ENCODE data around the gene C12orf43.

Gene C12orf43

DNA sequence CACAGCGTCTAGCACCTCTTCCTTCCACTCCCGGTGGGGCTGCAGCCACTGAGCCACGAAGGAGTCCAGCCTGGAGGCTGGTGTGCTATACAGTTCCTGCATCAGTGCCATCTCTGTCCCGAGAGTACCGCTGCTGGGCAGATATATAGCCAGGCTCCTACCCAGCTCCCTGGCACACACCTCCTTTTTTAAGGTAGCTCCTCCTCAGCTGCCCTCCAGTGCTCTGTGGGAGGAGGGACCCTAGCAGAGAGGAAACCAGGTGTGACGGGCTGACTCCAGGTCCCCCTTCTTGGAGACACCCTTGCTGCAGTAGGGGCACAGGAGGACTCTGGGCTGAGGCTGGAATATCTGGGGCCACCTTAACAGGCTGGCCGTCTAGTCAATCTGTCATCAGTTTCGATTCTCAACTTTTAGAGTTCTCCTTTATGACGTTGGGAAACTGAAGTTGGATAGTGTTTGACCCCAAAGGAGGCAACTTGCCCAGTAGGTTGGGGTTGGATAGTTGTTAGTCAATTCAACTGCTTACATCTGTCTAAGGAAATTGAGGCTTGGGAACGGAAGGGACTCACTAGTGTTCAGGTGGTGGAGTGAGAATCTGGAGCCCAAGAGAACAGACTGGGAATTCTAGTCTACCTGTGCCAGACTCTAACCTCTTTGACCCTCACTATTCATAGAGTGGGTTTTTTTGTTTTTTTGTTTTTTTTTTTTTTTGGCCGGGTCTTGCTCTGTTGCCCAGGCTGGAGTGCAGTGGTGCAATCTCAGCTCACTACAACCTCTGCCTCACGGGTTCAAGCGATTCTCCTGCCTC, 22.8 kb upstream of the C12orf43 start, which contains the start of gene OASL:
Gene OASL (minus strand): TSS at position 386 of the 808 bp plus-strand sequence. CDS start 275 bp downstream, at position 111.
- DNase-seq (ENCODE audit: low spot score in 2 of 2) (peak; percentile 27 to 87), ATAC-seq (peak; percentile 64)
- no peaks in the 10 kb centered on the region for H3K9me3 Mint-ChIP-seq
- peak within 1 kb of the TSS; percentile 81 for H3K27ac Mint-ChIP-seq
- peaks cover 24% of the 10 kb centered on the region for H3K36me3 Mint-ChIP-seq
- peak within 1 kb of the TSS; percentile 85 for H3K4me3 Mint-ChIP-seq
- H3K4me1 Mint-ChIP-seq = peaks cover 47% of the 10 kb centered on the region

DNA sequence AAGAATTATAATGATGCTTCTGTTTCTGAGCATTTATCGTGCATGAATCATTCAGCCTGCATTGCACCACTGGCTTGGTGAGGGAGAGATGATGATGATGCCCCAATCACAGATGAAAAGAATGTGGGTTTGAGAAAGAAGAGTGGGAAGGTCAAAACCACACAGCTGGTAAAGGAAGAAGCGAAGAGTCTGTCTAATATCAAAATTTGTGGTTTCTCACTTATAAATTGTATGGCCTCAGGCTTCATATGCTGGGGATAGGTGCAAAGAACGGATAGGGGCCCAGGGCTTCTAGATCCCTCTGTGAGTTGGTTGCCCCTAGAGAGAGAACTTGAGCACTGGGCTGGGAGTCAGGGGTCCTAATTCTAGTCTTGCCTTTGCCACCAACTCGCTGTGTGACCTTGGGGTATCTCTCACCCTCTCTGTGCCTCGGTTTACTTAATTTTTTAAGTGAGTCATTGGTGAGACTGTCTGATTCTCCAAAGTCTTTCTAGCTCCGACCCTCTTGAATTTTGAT, 20.6 kb upstream of the C12orf43 start:
- H3K4me3 Mint-ChIP-seq = peak overlapping the region; percentile 85
- DNase-seq (ENCODE audit: low spot score in 2 of 2) (peak; percentile 35 to 76), ATAC-seq (peak; percentile 84)
- H3K4me1 Mint-ChIP-seq = peaks cover 61% of the 10 kb centered on the region
- H3K36me3 Mint-ChIP-seq = peaks cover 46% of the 10 kb centered on the region
- no peaks in the 10 kb centered on the region for H3K9me3 Mint-ChIP-seq
- peak overlapping the region; percentile 35 for H3K27ac Mint-ChIP-seq

- DNase-seq (ENCODE audit: low spot score in 2 of 2) = no peak
- H3K9me3 Mint-ChIP-seq = no peaks in the 10 kb centered on the region
- peaks cover 59% of the 10 kb centered on the region for H3K4me1 Mint-ChIP-seq
- H3K27ac Mint-ChIP-seq = peak overlapping the region; percentile 91
- H3K4me3 Mint-ChIP-seq = peak overlapping the region; percentile 85
- no peak for ATAC-seq
- peaks cover 67% of the 10 kb centered on the region for H3K36me3 Mint-ChIP-seq
Observed at GRCh38 chr12:121034616-121035305, 18.5 kb upstream of the C12orf43 start.

GRCh38 chr12:121033625-121034349, 17.5 kb upstream of the C12orf43 start:
- H3K27ac Mint-ChIP-seq = peak overlapping the region; percentile 91
- peaks cover 76% of the 10 kb centered on the region for H3K36me3 Mint-ChIP-seq
- ATAC-seq (peak; percentile 88), DNase-seq (ENCODE audit: low spot score in 2 of 2) (peak; percentile 28 to 74)
- H3K9me3 Mint-ChIP-seq = no peaks in the 10 kb centered on the region
- H3K4me3 Mint-ChIP-seq = peak overlapping the region; percentile 85
- H3K4me1 Mint-ChIP-seq = peaks cover 49% of the 10 kb centered on the region

- ATAC-seq (no peak), DNase-seq (ENCODE audit: low spot score in 2 of 2) (no peak)
- Mint-ChIP-seq H3K4me1 (peaks cover 30% of the 10 kb centered on the region), H3K36me3 (peaks cover 97% of the 10 kb centered on the region), H3K9me3 (no peaks in the 10 kb centered on the region), H3K27ac (peak overlapping the region; percentile 58), H3K4me3 (no peak overlapping the region)
Observed at GRCh38 chr12:121030576-121031212, 14.4 kb upstream of the C12orf43 start.

- Mint-ChIP-seq H3K9me3 (no peaks in the 10 kb centered on the region), H3K4me3 (no peak overlapping the region), H3K4me1 (no peaks in the 10 kb centered on the region), H3K27ac (peak overlapping the region; percentile 16), H3K36me3 (peaks cover 94% of the 10 kb centered on the region)
- no peak for ATAC-seq
- DNase-seq (ENCODE audit: low spot score in 2 of 2) = no peak
Observed at GRCh38 chr12:121026274-121027045, 10.2 kb upstream of the C12orf43 start.

DNA sequence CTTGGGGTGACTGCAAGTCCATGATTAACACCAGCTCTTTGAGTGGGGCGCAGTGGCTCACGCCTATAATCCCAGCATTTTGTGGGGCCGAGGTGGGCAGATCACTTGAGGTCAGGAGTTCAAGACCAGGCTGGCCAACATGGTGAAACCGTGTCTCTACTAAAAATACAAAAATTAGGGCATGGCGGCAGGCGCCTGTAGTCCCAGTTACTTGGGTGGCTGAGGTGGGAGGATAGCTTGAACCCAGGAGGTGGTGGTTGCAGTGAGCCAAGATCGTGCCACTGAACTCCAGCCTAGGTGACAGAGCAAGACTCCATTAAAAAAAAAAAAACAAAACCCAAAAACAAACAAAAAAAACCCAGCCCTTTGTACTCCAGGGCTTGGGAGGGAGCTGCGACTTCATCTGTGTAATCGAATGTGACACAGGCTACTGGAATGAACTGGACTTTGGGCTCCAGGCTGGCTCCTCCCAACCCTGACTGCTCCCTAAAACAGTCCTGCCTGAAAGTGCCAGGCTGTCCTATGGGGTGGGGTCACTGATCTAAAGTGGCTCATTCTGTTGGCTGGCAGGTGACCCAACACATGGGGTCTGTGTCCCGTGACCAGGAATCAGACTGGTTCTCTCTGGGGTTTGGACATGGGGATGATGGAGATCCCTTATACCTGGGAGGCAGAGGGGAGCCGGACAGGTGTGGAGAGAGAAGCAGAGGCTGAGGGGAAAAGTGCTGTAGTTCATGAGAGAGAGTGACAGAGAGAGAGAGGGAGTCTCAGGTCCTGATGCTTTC, 9.3 kb upstream of the C12orf43 start:
- DNase-seq (ENCODE audit: low spot score in 2 of 2) (no peak), ATAC-seq (no peak)
- no peak overlapping the region for H3K4me3 Mint-ChIP-seq
- no peaks in the 10 kb centered on the region for H3K4me1 Mint-ChIP-seq
- H3K9me3 Mint-ChIP-seq = no peaks in the 10 kb centered on the region
- H3K36me3 Mint-ChIP-seq = peaks cover 88% of the 10 kb centered on the region
- H3K27ac Mint-ChIP-seq = peak overlapping the region; percentile 16

DNA sequence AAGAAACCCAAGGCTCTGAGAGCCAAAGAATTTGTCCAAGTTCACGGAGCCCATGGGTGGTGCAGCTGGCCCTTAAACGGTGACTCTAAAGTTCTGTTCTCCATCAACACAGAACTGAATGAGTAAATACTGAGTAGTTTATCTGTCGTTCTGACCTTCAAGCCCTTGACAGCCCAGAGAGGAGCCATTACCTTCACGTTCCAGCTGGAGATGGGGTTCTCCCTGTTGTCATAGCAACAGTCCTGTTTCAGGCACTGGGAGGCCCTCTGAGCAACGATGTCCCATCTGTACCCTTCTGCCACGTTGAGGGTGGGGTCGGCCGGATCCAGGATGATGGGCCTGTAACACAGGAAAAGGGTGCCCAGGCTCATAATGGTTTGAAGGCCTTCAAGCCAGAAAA, 7.5 kb upstream of the C12orf43 start:
- no peak overlapping the region for H3K27ac Mint-ChIP-seq
- H3K36me3 Mint-ChIP-seq = peaks cover 69% of the 10 kb centered on the region
- no peak for DNase-seq (ENCODE audit: low spot score in 2 of 2)
- no peaks in the 10 kb centered on the region for H3K9me3 Mint-ChIP-seq
- no peak for ATAC-seq
- H3K4me1 Mint-ChIP-seq = no peaks in the 10 kb centered on the region
- no peak overlapping the region for H3K4me3 Mint-ChIP-seq

- Mint-ChIP-seq H3K4me1 (no peaks in the 10 kb centered on the region), H3K4me3 (no peak overlapping the region), H3K27ac (peak overlapping the region; percentile 60), H3K36me3 (peaks cover 59% of the 10 kb centered on the region), H3K9me3 (no peaks in the 10 kb centered on the region)
- DNase-seq (ENCODE audit: low spot score in 2 of 2) = no peak
- ATAC-seq = no peak
Observed at GRCh38 chr12:121022713-121023112, 6.4 kb upstream of the C12orf43 start.

DNA sequence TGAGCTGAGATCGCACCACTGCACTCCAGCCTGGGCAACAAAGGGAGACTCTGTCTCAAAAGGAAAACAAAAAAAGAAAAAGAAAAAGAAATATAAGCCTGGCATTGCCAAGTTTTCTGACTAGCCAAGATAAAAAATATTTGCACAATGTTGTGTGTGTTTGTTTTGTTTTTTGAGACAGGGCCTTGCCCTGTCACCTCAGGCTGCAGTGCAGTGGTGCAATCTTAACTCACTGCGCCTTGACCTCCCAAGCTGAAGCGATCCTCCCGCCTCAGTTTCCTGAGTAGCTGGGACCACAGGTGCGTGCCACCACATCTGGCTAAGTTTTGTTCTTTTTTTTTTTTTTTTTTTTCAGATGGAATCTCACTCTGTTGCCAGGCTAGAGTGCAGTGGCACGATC, 5.5 kb upstream of the C12orf43 start:
- Mint-ChIP-seq H3K9me3 (no peaks in the 10 kb centered on the region), H3K4me1 (no peaks in the 10 kb centered on the region), H3K27ac (no peak overlapping the region), H3K36me3 (peaks cover 51% of the 10 kb centered on the region), H3K4me3 (no peak overlapping the region)
- DNase-seq (ENCODE audit: low spot score in 2 of 2) (no peak), ATAC-seq (no peak)

- no peak for ATAC-seq
- Mint-ChIP-seq H3K4me3 (no peak overlapping the region), H3K36me3 (peaks cover 40% of the 10 kb centered on the region)
Observed at GRCh38 chr12:121018860-121019617, 2.8 kb upstream of the C12orf43 start.

DNA sequence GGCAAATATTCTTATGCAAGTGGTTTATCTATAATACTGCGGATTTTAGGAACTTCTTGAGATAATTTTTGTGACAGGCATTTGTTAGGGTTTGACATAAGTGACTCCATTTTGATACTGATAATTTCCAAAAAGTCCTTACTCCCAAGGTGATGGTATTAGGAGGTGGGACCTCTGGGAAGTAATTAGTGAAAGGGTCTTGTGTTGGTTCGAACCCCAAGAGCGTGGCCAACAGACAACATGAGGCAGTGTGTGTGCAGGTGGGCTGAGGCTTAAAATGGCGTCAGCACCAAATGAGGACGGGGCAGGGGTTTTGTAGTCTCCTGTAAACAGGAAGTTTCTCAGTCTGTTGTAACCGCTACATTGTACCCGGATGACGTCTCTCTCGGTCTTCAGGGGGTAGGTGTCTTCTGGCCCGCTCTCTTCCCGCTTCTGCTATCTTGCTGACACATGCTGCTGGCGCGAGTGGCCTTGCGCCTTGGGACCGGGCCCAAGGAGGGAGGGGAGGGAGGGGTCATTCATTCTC, 1.7 kb upstream of the C12orf43 start:
- peak overlapping the region; percentile 45 for H3K27ac Mint-ChIP-seq

More at GRCh38 chr12:121018860-121019617, 2.8 kb upstream of the C12orf43 start:
- DNase-seq (ENCODE audit: low spot score in 2 of 2) = no peak
- Mint-ChIP-seq H3K9me3 (no peaks in the 10 kb centered on the region), H3K4me1 (peaks cover 20% of the 10 kb centered on the region), H3K27ac (no peak overlapping the region)

DNA sequence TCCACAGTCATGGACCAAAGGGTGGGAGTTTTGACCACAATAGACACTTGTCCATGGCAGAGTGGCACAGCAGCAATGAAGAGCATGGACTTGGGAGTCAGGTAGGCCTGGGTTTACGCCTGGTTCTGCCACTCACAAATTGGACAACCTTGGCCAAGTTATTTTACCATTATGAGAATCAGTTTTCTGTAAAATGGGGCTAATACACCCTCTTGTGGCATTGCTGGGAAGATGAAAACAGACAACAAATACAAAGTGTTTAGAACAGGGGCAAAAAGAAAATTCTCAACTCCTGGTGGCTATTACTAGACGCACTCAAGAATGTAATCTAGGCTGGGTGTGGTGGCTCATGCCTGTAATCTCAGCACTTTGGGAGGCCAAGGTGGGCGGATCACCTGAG, 2.6 kb downstream of the C12orf43 start:
- ATAC-seq (no peak), DNase-seq (ENCODE audit: low spot score in 2 of 2) (no peak)
- no peak overlapping the region for H3K4me3 Mint-ChIP-seq
- H3K36me3 Mint-ChIP-seq = peaks cover 59% of the 10 kb centered on the region
- H3K9me3 Mint-ChIP-seq = no peaks in the 10 kb centered on the region
- no peak overlapping the region for H3K27ac Mint-ChIP-seq
- peaks cover 29% of the 10 kb centered on the region for H3K4me1 Mint-ChIP-seq

More for the DNA sequence above, 1.7 kb upstream of the C12orf43 start:
- H3K36me3 Mint-ChIP-seq = peaks cover 37% of the 10 kb centered on the region
- no peaks in the 10 kb centered on the region for H3K9me3 Mint-ChIP-seq
- ATAC-seq (no peak), DNase-seq (ENCODE audit: low spot score in 2 of 2) (no peak)
- H3K4me1 Mint-ChIP-seq = peaks cover 20% of the 10 kb centered on the region
- no peak overlapping the region for H3K4me3 Mint-ChIP-seq
